IPS-NIHi11 (cell line): ENCODE results near the gene RAB10.
"Not testable (repeated sequence)": the region's sequence is repeated elsewhere in the genome, so short reads cannot be mapped to it uniquely, and the experiment has no call there.

Experiments used
- DNase-seq: peaks from one replicate; pipeline ENCODE4 v3.0.0; 2012; ENCODE audit warnings: mixed read lengths, low spot score

RAB10 gene

DNA sequence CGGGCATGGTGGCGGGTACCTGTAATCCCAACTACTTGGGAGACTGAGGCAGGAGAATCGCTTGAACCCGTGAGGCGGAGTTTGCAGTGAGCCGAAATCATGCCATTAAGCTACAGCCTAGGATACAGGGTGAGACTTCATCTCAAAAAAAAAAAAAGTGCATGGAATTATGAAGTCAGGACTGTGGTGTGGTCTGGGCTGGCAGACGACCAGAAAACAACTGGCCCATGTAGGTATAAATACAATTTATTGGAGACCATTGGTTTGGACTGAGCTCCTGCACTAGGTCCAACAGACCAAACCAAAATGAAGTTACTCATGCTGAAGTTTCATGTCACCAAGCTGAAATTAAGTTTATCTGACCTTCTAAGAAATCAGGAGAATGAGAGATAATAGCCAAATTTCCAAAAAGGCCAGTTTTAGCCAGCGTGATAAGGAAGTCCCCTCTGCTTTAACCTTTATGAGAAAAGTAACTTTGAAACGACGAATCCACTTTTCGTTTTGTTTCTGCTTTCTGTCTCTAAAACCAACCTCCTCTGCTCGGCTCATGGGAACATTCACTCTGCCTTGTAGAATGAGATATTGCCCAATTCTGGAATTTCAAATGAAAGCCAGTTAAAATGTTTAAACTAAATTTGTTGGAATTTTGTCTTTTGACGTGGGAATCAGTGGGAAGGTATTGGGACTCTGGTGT is 17.7 kb upstream of the RAB10 start:
- no peak for DNase-seq

DNA sequence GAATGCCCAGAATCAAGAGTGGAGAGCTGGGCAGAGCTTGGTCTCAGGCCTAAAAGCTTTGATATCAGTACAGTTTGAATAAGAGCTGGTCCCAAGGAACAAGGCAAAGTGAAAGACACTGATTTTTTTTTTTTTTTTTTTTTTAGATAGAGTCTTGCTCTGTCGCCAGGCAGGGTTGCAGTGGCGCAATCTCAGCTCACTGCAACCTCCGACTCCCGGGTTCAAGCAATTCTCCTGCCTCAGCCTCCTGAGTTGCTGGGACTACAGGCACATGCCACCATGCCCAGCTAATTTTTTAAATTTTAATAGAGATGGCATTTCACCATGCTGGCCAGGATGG is 17.2 kb upstream of the RAB10 start:
- not testable (repeated sequence) for DNase-seq

DNA sequence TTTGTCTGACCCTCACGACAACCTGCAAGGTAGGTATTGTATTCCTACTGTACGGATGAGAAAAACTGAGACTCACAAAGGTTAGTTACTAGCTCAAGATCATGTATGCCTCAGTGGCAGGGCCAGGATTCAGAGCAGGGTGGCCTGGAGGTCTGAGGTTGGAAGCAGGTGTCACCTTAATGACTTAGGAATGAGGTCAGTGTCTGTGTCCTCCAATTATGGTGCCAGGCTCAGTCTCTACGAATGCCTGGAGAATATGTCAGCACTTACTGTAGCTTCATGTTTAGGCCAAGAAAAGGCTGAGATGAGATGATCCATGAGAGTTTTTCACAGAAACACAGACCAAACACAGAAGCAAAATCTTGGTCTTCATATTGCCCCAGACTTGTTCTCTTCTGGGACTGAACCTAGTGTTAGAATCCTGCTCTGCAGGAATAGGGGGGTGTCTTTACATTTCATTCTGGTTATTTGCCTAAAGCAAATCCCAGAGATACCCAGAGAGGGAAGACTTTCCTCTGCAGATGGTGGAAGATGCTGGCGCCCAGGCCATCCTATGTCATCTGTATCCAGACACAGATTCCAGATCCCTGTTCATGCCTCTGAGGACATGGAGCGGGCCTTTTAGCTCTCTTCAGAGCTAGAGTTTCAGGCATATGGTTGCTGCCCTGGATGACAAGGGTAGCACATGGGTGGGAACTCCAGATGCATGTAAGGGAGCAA is 16.3 kb upstream of the RAB10 start:
- no peak for DNase-seq

- DNase-seq: peak; percentile 77
These were observed 15.5 kb upstream of the RAB10 start for GRCh38 chr2:26018184-26019055.

DNA sequence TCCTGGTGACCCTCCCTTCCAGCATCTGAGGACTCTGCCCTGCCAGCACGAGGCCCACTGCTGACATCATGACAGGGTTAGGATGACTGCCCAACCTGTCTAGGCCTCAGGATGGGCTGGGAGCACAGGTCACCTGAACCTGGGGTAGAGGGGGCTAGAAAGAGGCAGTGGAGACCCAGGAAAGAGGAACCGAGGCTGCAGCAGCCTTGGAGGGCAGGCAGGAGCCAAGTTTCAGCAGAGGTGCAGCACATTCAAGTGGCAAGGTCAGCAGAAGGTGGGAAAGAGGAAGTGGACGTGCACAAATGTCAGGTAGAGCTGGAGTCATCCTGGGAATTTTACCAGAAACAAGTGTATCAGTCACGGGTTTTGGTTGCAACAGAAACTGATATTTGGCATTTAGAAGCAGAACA is 13.6 kb upstream of the RAB10 start:
- DNase-seq: no peak

- DNase-seq: no peak
These were observed 9.6 kb upstream of the RAB10 start for GRCh38 chr2:26024260-26024659.

- DNase-seq: no peak
These were observed 8.4 kb upstream of the RAB10 start for GRCh38 chr2:26025509-26025908.

DNA sequence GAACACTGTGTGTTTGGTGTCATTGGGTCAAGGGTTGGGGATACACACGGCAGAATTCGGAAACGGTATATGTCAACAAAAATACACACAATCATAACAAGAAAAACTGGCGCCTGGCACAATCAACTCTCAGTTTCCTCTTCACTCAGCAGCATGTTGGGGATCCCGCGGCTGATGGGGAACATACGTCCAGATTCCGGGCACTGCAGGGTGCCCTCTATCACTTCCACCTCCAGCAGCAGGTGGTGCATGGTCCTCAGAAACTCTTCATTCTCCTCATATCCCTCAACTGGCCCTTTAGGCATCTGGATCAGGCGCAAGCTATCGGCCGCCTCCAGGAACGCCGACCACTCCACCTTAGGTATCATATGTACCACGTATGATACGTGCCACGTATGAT is 5.8 kb upstream of the RAB10 start:
- not testable (repeated sequence) for DNase-seq

GRCh38 chr2:26032586-26033269 is 1.2 kb upstream of the RAB10 start:
- DNase-seq: not testable (repeated sequence)

- peak; percentile 69 for DNase-seq
These were observed 540 bp upstream of the RAB10 start for GRCh38 chr2:26033270-26033817.

- peak; percentile 17 for DNase-seq
These were observed 731 bp downstream of the RAB10 start for GRCh38 chr2:26034637-26034992.

- DNase-seq: no peak
These were observed 1.3 kb downstream of the RAB10 start for GRCh38 chr2:26035090-26035743.

- no peak for DNase-seq
These were observed 5.9 kb downstream of the RAB10 start for GRCh38 chr2:26039603-26040323.

DNA sequence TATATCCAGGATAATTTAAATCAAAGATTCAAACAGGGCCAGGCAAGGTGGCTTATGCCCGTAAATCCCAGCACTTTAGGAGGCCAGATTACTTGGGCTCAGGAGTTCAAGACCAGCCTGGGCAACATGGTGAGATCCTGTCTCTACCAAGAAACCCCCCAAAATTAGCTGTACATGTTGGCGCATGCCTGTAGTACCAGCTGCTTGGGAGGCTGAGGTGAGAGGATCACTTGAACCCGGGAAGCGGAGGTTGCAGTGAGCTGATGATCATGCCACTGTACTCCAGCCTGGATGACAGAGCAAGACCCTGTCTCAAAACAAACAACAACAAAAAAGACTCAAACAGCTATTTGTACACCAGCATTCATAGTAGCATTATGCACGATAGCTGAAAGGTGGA is 9.2 kb downstream of the RAB10 start:
- no peak for DNase-seq

DNA sequence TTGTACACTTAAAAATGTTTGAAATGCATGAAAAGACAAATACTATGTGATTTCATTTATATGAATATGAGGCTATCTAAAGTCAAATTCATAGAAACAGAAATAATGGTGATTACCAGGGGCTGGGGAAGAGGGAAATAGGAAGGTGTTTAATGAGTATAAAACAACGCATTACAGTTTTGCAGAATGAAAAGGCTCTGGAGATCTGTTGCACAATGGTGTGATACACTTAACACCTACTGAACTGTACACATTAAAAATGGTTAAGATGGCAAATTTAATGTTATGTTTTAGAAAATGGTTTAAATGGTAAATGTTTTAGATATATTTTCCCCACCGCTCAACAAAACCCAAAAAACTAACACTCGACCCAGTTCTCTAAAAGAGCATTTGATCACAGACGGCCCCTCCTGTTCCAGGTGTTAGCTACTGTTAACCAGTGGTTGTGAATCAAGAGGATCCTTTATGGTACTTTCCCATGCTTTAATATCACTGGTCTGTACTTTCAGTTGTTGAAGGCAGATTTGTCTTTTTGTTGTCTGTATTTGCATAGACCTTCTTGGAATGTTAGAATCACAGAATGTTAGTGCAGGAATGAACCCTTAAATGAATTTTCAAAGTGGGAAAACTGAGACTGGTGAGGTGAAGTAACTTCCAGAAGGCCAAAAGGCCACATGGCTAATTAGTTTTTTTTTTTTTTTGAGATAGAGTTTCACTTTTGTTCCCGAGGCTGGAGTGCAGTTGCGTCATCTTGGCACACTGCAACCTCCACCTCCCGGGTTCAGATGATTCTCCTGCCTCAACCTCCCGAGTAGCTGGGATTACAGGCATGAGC is 10.2 kb downstream of the RAB10 start:
- DNase-seq: no peak

- DNase-seq: no peak
These were observed 14.9 kb downstream of the RAB10 start for GRCh38 chr2:26048791-26049190.

DNA sequence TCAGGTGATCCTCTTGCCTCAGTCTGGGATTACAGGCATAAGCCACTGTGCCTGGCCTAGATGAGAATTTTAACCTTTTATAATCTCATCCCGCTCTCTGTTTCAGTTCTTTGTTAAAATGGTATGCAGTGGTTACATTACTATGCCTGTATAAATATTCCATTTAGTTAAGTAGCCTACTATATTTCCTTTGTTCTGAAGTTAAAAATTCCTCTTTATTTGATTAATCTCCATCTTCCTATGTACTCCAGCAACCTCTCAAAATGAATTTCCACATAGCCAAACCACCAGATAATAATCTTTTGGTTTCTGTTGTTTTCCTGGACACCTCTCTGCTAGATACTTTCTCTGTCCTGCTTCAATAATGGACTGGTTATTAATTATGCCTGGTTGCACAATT is 15.8 kb downstream of the RAB10 start:
- DNase-seq: no peak

- DNase-seq: no peak
These were observed 18.9 kb downstream of the RAB10 start for GRCh38 chr2:26052740-26053139.

DNA sequence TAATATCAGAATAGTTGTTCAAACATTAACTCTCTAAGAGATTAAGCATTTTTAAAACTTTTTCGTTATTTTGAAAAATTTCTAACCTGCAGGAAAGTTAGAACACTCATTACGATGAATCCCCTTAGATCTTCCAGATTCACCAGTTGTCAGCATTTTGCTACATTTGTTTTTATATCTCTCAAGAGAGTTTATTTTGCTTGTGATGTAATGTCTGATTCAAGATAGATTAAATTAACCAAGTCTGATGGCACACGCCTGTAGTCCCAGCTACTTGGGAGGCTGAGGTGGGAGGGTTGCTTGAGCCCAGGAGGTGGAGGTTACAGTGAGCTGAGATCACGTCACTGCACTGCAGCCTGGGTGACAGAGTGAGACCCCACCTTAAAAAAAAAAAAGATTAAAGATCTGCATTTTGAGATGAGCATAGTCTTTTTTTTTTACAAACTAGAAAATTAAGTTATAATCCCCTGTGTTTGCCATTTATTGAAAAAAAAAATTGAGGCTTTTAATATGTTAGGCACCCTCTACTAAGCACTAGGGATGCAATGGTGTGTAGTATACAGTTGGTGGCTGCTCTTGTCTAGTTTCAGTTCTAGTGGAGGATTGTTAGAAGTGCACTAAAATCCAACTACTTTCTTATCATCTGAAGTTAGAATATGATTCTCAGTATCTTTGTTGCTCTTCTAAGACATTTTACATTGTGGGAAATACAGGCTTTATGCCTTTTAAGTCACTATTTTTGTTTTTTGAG is 20.9 kb downstream of the RAB10 start:
- DNase-seq: no peak
